Trophoblast cell (in vitro differentiated cells and primary cell): ENCODE measurements around the gene RPRM.
"Not testable (repeated sequence)": the region's sequence is repeated elsewhere in the genome, so short reads cannot be mapped to it uniquely, and the experiment has no call there.

ENCODE experiments used
- DNase-seq, 2 donors: peaks; one replicate each; pipeline ENCODE4 v3.0.0-alpha.2; 2016
- H2AFZ ChIP-seq: 2 replicates; pipeline ENCODE4 v1.6.1; 2013; ENCODE audit warnings: low read length, moderate library complexity, mild to moderate bottlenecking; ENCODE audit not compliant: insufficient read depth, poor library complexity
- H2AK5ac ChIP-seq: 2 replicates; pipeline ENCODE4 v1.6.1; 2013; ENCODE audit warnings: mild to moderate bottlenecking, low read length
- H2BK120ac ChIP-seq: 2 replicates; pipeline ENCODE4 v1.6.1; 2013; ENCODE audit warnings: low read length, mild to moderate bottlenecking, moderate library complexity; ENCODE audit not compliant: insufficient read depth, poor library complexity
- H2BK12ac ChIP-seq: 2 replicates; pipeline ENCODE4 v1.6.1; 2013; ENCODE audit warnings: mild to moderate bottlenecking, low read length, moderate library complexity
- H2BK5ac ChIP-seq: 2 replicates; pipeline ENCODE4 v1.6.1; 2013; ENCODE audit warnings: low read length, low read depth, moderate library complexity, mild to moderate bottlenecking; ENCODE audit not compliant: poor library complexity
- H3K14ac ChIP-seq: 2 replicates; pipeline ENCODE4 v1.6.1; 2013; ENCODE audit warnings: mild to moderate bottlenecking, low read length
- H3K18ac ChIP-seq: 2 replicates; pipeline ENCODE4 v1.6.1; 2013; ENCODE audit warnings: mild to moderate bottlenecking, low read length
- H3K23ac ChIP-seq: 2 replicates; pipeline ENCODE4 v1.6.1; 2013; ENCODE audit warnings: low read length
- H3K27ac ChIP-seq: 2 replicates; pipeline ENCODE4 v1.5.1; 2013; ENCODE audit warnings: low read depth, mild to moderate bottlenecking, inconsistent platforms, low read length, moderate library complexity
- H3K27me3 ChIP-seq: 2 replicates; pipeline ENCODE4 v1.6.1; 2013; ENCODE audit warnings: inconsistent platforms, mild to moderate bottlenecking, low read length, moderate library complexity; ENCODE audit not compliant: insufficient read depth
- H3K36me3 ChIP-seq, 2 experiments: 1 replicate in 1 of 2; 2 replicates in 1 of 2; pipeline ENCODE4 v1.6.1; 2013; ENCODE audit warnings: low read length in 2 of 2, mild to moderate bottlenecking in 2 of 2, moderate library complexity in 1 of 2; ENCODE audit not compliant: insufficient read depth in 2 of 2, control insufficient read depth in 1 of 2
- H3K4ac ChIP-seq: 2 replicates; pipeline ENCODE4 v1.6.1; 2013; ENCODE audit warnings: low read depth, mild to moderate bottlenecking, low read length, moderate library complexity
- H3K4me1 ChIP-seq, 2 experiments: 1 replicate in 1 of 2; 2 replicates in 1 of 2; pipeline ENCODE4 v1.6.1; 2013; ENCODE audit warnings: low read length in 2 of 2, mild to moderate bottlenecking in 2 of 2, moderate library complexity in 1 of 2; ENCODE audit not compliant: insufficient read depth in 2 of 2, control insufficient read depth in 1 of 2
- H3K4me2 ChIP-seq: 2 replicates; pipeline ENCODE4 v1.6.1; 2013; ENCODE audit warnings: inconsistent platforms, mild to moderate bottlenecking, low read length, moderate library complexity
- H3K4me3 ChIP-seq: 2 replicates; pipeline ENCODE4 v1.5.1; 2013; ENCODE audit warnings: mild to moderate bottlenecking, low read depth, low read length, inconsistent platforms
- H3K79me1 ChIP-seq: one replicate; pipeline ENCODE4 v1.6.1; 2013; ENCODE audit warnings: low read length
- H3K79me2 ChIP-seq: 2 replicates; pipeline ENCODE4 v1.6.1; 2013; ENCODE audit warnings: low read length, mild to moderate bottlenecking; ENCODE audit not compliant: control insufficient read depth, insufficient read depth, poor library complexity
- H3K9ac ChIP-seq: 2 replicates; pipeline ENCODE4 v1.6.1; 2013; ENCODE audit warnings: mild to moderate bottlenecking, low read length
- H3K9me3 ChIP-seq: 2 replicates; pipeline ENCODE4 v1.6.1; 2013; ENCODE audit warnings: low read depth, mild to moderate bottlenecking, control low read depth, inconsistent platforms, low read length; ENCODE audit not compliant: insufficient read depth
- H4K12ac ChIP-seq: 2 replicates; pipeline ENCODE4 v1.6.1; 2013; ENCODE audit warnings: low read depth, mild to moderate bottlenecking, low read length, moderate library complexity
- H4K8ac ChIP-seq: 2 replicates; pipeline ENCODE4 v1.6.1; 2013; ENCODE audit warnings: low read depth, mild to moderate bottlenecking, low read length, moderate library complexity
- H4K91ac ChIP-seq: one replicate; pipeline ENCODE4 v1.6.1; 2013; ENCODE audit warnings: low read depth, mild to moderate bottlenecking, low read length, moderate library complexity
- WGBS: extraction: QIAGEN DNeasy Blood & Tissue Kit; methylation state at CpG from one replicate; pipeline ENCODE4 v1.1.7; 2013; ENCODE audit warnings: missing lambda C conversion rate; ENCODE audit not compliant: insufficient read length, insufficient coverage; ENCODE audit errors: extremely low coverage; 5-methylcytosine and 5-hydroxymethylcytosine counted together

The RPRM gene

DNA sequence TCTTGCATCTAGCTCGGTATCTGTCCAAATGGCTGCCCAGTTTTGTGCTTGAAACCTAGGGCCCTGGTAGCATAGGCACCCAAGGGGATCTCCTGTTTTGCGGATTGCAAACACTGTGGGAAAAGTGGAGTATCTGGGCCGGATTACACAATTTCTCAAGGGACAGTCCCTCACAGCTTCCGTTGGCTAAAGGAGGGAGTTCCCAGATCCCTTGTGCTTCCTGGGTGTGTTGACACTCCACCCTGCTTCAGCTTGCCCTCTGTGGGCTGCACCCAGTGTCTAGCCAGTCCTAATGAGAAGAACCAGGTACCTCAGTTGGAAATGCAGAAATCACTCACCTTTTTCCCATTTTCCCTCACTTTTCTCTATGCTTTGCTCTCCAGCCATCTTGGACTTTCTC, 35.5 kb downstream of the RPRM start:
- peaks cover 4% of the 10 kb centered on the region for H3K9me3 ChIP-seq
- H2BK12ac ChIP-seq, result no peak overlapping the region
- no peaks in the 10 kb centered on the region for H3K27me3 ChIP-seq
- DNase-seq, result no peak
- H3K14ac ChIP-seq, result no peak overlapping the region
- no peaks in the 10 kb centered on the region for H3K79me2 ChIP-seq
- no peak overlapping the region for H4K12ac ChIP-seq
- no peaks in the 10 kb centered on the region for H3K4me1 ChIP-seq
- H4K91ac ChIP-seq, result no peak overlapping the region
- H4K8ac ChIP-seq, result no peak overlapping the region
- H3K27ac ChIP-seq, result no peak overlapping the region
- no peak overlapping the region for H3K4ac ChIP-seq
- H2BK120ac ChIP-seq, result no peak overlapping the region
- no peaks in the 10 kb centered on the region for H3K79me1 ChIP-seq
- H2AK5ac ChIP-seq, result no peak overlapping the region
- no peaks in the 10 kb centered on the region for H3K36me3 ChIP-seq
- no peak overlapping the region for H3K18ac ChIP-seq
- no peak overlapping the region for H3K23ac ChIP-seq
- H2BK5ac ChIP-seq, result no peak overlapping the region
- H2AFZ ChIP-seq, result no peak overlapping the region
- no peak overlapping the region for H3K4me2 ChIP-seq
- H3K4me3 ChIP-seq, result no peak overlapping the region
- no peak overlapping the region for H3K9ac ChIP-seq
- WGBS, result no CpG with 5 or more reads among the region's 4 CpGs

DNA sequence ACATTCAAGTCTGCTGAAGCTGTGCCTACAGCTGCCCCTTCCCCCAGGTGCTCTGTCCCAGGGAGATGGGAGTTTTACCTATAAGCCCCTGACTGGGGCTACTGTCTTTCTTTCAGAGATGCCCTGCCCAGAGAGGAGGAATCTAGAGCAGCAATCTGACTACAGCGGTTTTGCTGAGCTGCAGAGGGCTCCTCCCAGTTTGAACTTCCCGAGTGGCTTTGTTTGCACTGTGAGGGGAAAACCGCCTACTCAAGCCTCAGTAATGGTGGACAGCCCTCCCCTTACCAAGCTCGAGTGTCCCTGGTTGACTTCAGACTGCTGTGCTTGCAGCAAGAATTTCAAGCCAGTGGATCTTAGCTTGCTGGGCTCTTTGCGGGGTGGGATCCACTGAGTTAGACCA, 35.9 kb downstream of the RPRM start:
- WGBS, result no CpG with 5 or more reads among the region's 5 CpGs
- H4K8ac ChIP-seq, H3K9me3 ChIP-seq, H3K14ac ChIP-seq, H3K18ac ChIP-seq, H2AK5ac ChIP-seq, H3K4me2 ChIP-seq, H3K4me1 ChIP-seq, H4K12ac ChIP-seq, H3K9ac ChIP-seq, H2BK5ac ChIP-seq, H3K4me3 ChIP-seq, H3K79me2 ChIP-seq, H3K36me3 ChIP-seq, H3K79me1 ChIP-seq, H3K27me3 ChIP-seq, H4K91ac ChIP-seq, DNase-seq, H3K27ac ChIP-seq, H3K23ac ChIP-seq, H2BK12ac ChIP-seq, H2AFZ ChIP-seq, H3K4ac ChIP-seq, H2BK120ac ChIP-seq: not testable (repeated sequence)

DNA sequence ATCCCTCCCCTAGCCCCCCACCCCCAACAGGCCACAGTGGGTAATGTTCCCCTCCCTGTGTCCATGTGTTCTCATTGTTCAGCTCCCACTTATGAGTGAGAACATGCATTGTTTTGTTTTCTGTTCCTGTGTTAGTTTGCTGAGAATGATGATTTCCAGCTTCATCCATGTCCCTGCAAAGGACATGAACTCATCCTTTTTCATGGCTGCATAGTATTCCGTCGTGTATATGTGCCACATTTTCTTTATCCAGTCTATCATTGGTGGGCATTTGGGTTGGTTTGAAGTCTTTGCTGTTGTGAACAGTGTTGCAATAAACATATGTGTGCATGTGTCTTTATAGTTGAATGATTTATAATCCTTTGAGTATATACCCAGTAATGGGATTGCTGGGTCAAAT, 38.5 kb downstream of the RPRM start:
- not testable (repeated sequence) for H2BK12ac ChIP-seq, H3K79me2 ChIP-seq, DNase-seq, H2BK5ac ChIP-seq, H3K27me3 ChIP-seq, H3K9me3 ChIP-seq, H3K4me1 ChIP-seq, H4K8ac ChIP-seq, H3K79me1 ChIP-seq, H2AK5ac ChIP-seq, H3K23ac ChIP-seq, H2AFZ ChIP-seq, H3K36me3 ChIP-seq, H4K91ac ChIP-seq, H3K4me2 ChIP-seq, H4K12ac ChIP-seq, H3K14ac ChIP-seq, H3K18ac ChIP-seq, H3K9ac ChIP-seq, H3K4me3 ChIP-seq, H2BK120ac ChIP-seq, H3K4ac ChIP-seq, H3K27ac ChIP-seq
- no CpG with 5 or more reads among the region's 2 CpGs for WGBS

GRCh38 chr2:153433403-153433802, 45.2 kb downstream of the RPRM start:
- no peak overlapping the region for H2BK5ac ChIP-seq

More at GRCh38 chr2:153433403-153433802, 45.2 kb downstream of the RPRM start:
- Histone ChIP-seq H3K14ac (no peak overlapping the region), H3K18ac (no peak overlapping the region), H3K36me3 (no peaks in the 10 kb centered on the region), H3K4ac (no peak overlapping the region), H3K79me2 (no peaks in the 10 kb centered on the region), H2AFZ (no peak overlapping the region), H3K4me1 (no peaks in the 10 kb centered on the region), H4K12ac (no peak overlapping the region), H3K27me3 (no peaks in the 10 kb centered on the region), H3K9ac (no peak overlapping the region), H4K8ac (no peak overlapping the region), H4K91ac (no peak overlapping the region), H3K4me2 (no peak overlapping the region), H3K9me3 (no peaks in the 10 kb centered on the region), H3K23ac (no peak overlapping the region), H2BK120ac (no peak overlapping the region), H2BK12ac (no peak overlapping the region), H3K4me3 (no peak overlapping the region), H3K79me1 (no peaks in the 10 kb centered on the region), H3K27ac (no peak overlapping the region), H2AK5ac (no peak overlapping the region)
- no CpG with 5 or more reads among the region's 3 CpGs for WGBS
- no peak for DNase-seq
